Activated CD4-positive, alpha-beta memory T cell treated with anti-CD3 and anti-CD28 coated beads, Interleukin-2, amount 10 ng/mL, durations not matched to agents 7 days and 5 days (primary cell): ENCODE data around the gene ETS2. TPM values are rescaled to one million over a fixed set of nuclear protein-coding genes. Genes with fewer than 3 reads are reported as not detected.

Source experiments
- CTCF ChIA-PET: fragments of 350-600 bp; sonication (Branson Sonifier 250); formaldehyde crosslinking; loops from one replicate; lab custom pipeline; 2021; ENCODE audit warnings: antibody characterized with exemption, inconsistent platforms; lab: Charles Lee
- POLR2A ChIA-PET: fragments of 350-600 bp; sonication (Branson Sonifier 250); formaldehyde crosslinking; loops from one replicate; lab custom pipeline; 2021; ENCODE audit warnings: antibody characterized with exemption; lab: Charles Lee
- DNase-seq: peaks from one replicate; pipeline ENCODE4 v3.0.0-alpha.2; 2020
- H3K27ac Mint-ChIP-seq: one replicate; pipeline ENCODE4 v1.8.0; 2021; ENCODE audit warnings: mild to moderate bottlenecking, mixed read lengths
- H3K27me3 Mint-ChIP-seq: one replicate; pipeline ENCODE4 v1.8.0; 2021; ENCODE audit warnings: mixed read lengths
- H3K36me3 Mint-ChIP-seq: one replicate; pipeline ENCODE4 v1.8.0; 2021; ENCODE audit warnings: low read depth, mixed read lengths
- H3K4me1 Mint-ChIP-seq: one replicate; pipeline ENCODE4 v1.8.0; 2021; ENCODE audit warnings: mixed read lengths
- H3K4me3 Mint-ChIP-seq: one replicate; pipeline ENCODE4 v1.8.0; 2021; ENCODE audit warnings: mild to moderate bottlenecking, mixed read lengths
- H3K9me3 Mint-ChIP-seq: one replicate; pipeline ENCODE4 v1.8.0; 2021; ENCODE audit warnings: mixed read lengths
- total RNA-seq, 2 experiments: library from RNA; stranded (reverse); gene quantifications; one replicate each; pipeline ENCODE4 v1.2.3, GENCODE V29; 2021

The ETS2 gene
- total RNA-seq, 2 experiments from 2014 or later, result 11.4 to 11.5 TPM

GRCh38 chr21:38787016-38787415 lies 18.7 kb upstream of the ETS2 start:
- no peak overlapping the region for H3K4me3 Mint-ChIP-seq

GRCh38 chr21:38787461-38788274 lies 18.1 kb upstream of the ETS2 start:
- Mint-ChIP-seq H3K27ac (no peak overlapping the region), H3K4me1 (peaks cover 5% of the 10 kb centered on the region), H3K4me3 (no peak overlapping the region), H3K36me3 (peaks cover 4% of the 10 kb centered on the region), H3K27me3 (peaks cover 6% of the 10 kb centered on the region), H3K9me3 (peaks cover 5% of the 10 kb centered on the region)
- POLR2A ChIA-PET, result no interaction called here
- CTCF ChIA-PET, result no interaction called here
- DNase-seq, result no peak

More at GRCh38 chr21:38787016-38787415, 18.7 kb upstream of the ETS2 start:
- H3K27ac Mint-ChIP-seq, result no peak overlapping the region
- CTCF ChIA-PET, result no interaction called here
- peaks cover 6% of the 10 kb centered on the region for H3K27me3 Mint-ChIP-seq
- POLR2A ChIA-PET, result no interaction called here
- DNase-seq, result no peak
- peaks cover 6% of the 10 kb centered on the region for H3K36me3 Mint-ChIP-seq
- peaks cover 5% of the 10 kb centered on the region for H3K4me1 Mint-ChIP-seq
- peaks cover 10% of the 10 kb centered on the region for H3K9me3 Mint-ChIP-seq

- DNase-seq, result no peak
- H3K4me1 Mint-ChIP-seq, result peaks cover 5% of the 10 kb centered on the region
- H3K9me3 Mint-ChIP-seq, result peaks cover 2% of the 10 kb centered on the region
- ChIA-PET POLR2A (no interaction called here), CTCF (no interaction called here)
- no peak overlapping the region for H3K4me3 Mint-ChIP-seq
- H3K27ac Mint-ChIP-seq, result no peak overlapping the region
- H3K36me3 Mint-ChIP-seq, result no peaks in the 10 kb centered on the region
- H3K27me3 Mint-ChIP-seq, result peaks cover 6% of the 10 kb centered on the region
These were observed 17.3 kb upstream of the ETS2 start for GRCh38 chr21:38788275-38788905.

GRCh38 chr21:38789275-38789674 lies 16.5 kb upstream of the ETS2 start:
- ChIA-PET CTCF (no interaction called here), POLR2A (no interaction called here)
- H3K27ac Mint-ChIP-seq, result no peak overlapping the region
- H3K4me1 Mint-ChIP-seq, result peaks cover 5% of the 10 kb centered on the region
- H3K4me3 Mint-ChIP-seq, result no peak overlapping the region
- DNase-seq, result no peak
- no peaks in the 10 kb centered on the region for H3K36me3 Mint-ChIP-seq
- peaks cover 6% of the 10 kb centered on the region for H3K27me3 Mint-ChIP-seq
- peaks cover under 1% of the 10 kb centered on the region for H3K9me3 Mint-ChIP-seq

- ChIA-PET CTCF (no interaction called here), POLR2A (no interaction called here)
These were observed 15.7 kb upstream of the ETS2 start for GRCh38 chr21:38790059-38790458.

GRCh38 chr21:38790961-38791360 lies 14.8 kb upstream of the ETS2 start:
- DNase-seq, result no peak
- ChIA-PET CTCF (no interaction called here), POLR2A (no interaction called here)
- Mint-ChIP-seq H3K36me3 (no peaks in the 10 kb centered on the region), H3K27ac (no peak overlapping the region), H3K4me3 (no peak overlapping the region), H3K4me1 (peaks cover 5% of the 10 kb centered on the region), H3K27me3 (peaks cover 9% of the 10 kb centered on the region), H3K9me3 (no peaks in the 10 kb centered on the region)

More at GRCh38 chr21:38790059-38790458, 15.7 kb upstream of the ETS2 start:
- Mint-ChIP-seq H3K27ac (no peak overlapping the region), H3K27me3 (peaks cover 6% of the 10 kb centered on the region), H3K9me3 (no peaks in the 10 kb centered on the region), H3K4me1 (peaks cover 5% of the 10 kb centered on the region), H3K36me3 (no peaks in the 10 kb centered on the region), H3K4me3 (no peak overlapping the region)
- DNase-seq, result no peak

GRCh38 chr21:38792676-38793459 lies 12.9 kb upstream of the ETS2 start:
- DNase-seq, result no peak

GRCh38 chr21:38793926-38794713 lies 11.6 kb upstream of the ETS2 start:
- peaks cover 5% of the 10 kb centered on the region for H3K27me3 Mint-ChIP-seq
- POLR2A ChIA-PET, result no interaction called here
- H3K4me1 Mint-ChIP-seq, result peaks cover 4% of the 10 kb centered on the region
- H3K36me3 Mint-ChIP-seq, result no peaks in the 10 kb centered on the region
- no peak overlapping the region for H3K4me3 Mint-ChIP-seq
- CTCF ChIA-PET, result no interaction called here
- DNase-seq, result no peak
- H3K9me3 Mint-ChIP-seq, result no peaks in the 10 kb centered on the region
- no peak overlapping the region for H3K27ac Mint-ChIP-seq

More at GRCh38 chr21:38792676-38793459, 12.9 kb upstream of the ETS2 start:
- Mint-ChIP-seq H3K4me3 (no peak overlapping the region), H3K27ac (no peak overlapping the region), H3K27me3 (peaks cover 5% of the 10 kb centered on the region), H3K9me3 (no peaks in the 10 kb centered on the region), H3K36me3 (no peaks in the 10 kb centered on the region), H3K4me1 (peaks cover under 1% of the 10 kb centered on the region)
- ChIA-PET CTCF (no interaction called here), POLR2A (no interaction called here)

- no peaks in the 10 kb centered on the region for H3K9me3 Mint-ChIP-seq
- no peak overlapping the region for H3K27ac Mint-ChIP-seq
- peaks cover 5% of the 10 kb centered on the region for H3K27me3 Mint-ChIP-seq
- peaks cover 4% of the 10 kb centered on the region for H3K4me1 Mint-ChIP-seq
- ChIA-PET POLR2A (no interaction called here), CTCF (no interaction called here)
- H3K4me3 Mint-ChIP-seq, result no peak overlapping the region
- no peaks in the 10 kb centered on the region for H3K36me3 Mint-ChIP-seq
- no peak for DNase-seq
These were observed 10.8 kb upstream of the ETS2 start for GRCh38 chr21:38794978-38795377.

- H3K27ac Mint-ChIP-seq, result no peak overlapping the region
- ChIA-PET POLR2A (no interaction called here), CTCF (no interaction called here)
- H3K9me3 Mint-ChIP-seq, result no peaks in the 10 kb centered on the region
- H3K36me3 Mint-ChIP-seq, result no peaks in the 10 kb centered on the region
- DNase-seq, result no peak
- H3K27me3 Mint-ChIP-seq, result peaks cover 9% of the 10 kb centered on the region
- H3K4me3 Mint-ChIP-seq, result no peak overlapping the region
- peaks cover 4% of the 10 kb centered on the region for H3K4me1 Mint-ChIP-seq
These were observed 10.3 kb upstream of the ETS2 start for GRCh38 chr21:38795475-38795874.

- no peaks in the 10 kb centered on the region for H3K36me3 Mint-ChIP-seq
- no peak overlapping the region for H3K4me3 Mint-ChIP-seq
- DNase-seq, result no peak
- POLR2A ChIA-PET, result no interaction called here
- H3K27me3 Mint-ChIP-seq, result peaks cover 9% of the 10 kb centered on the region
- H3K9me3 Mint-ChIP-seq, result no peaks in the 10 kb centered on the region
- peaks cover 4% of the 10 kb centered on the region for H3K4me1 Mint-ChIP-seq
- H3K27ac Mint-ChIP-seq, result no peak overlapping the region
- CTCF ChIA-PET, result no interaction called here
These were observed 9.3 kb upstream of the ETS2 start for GRCh38 chr21:38796424-38796823.

- ChIA-PET CTCF (interaction anchor here (0.5 kb wide), 1 partner anchor 10 kb away, joined by 3 read pairs; no protein-coding TSS in a partner anchor), POLR2A (no interaction called here)
- Mint-ChIP-seq H3K27me3 (peaks cover 9% of the 10 kb centered on the region), H3K9me3 (no peaks in the 10 kb centered on the region), H3K4me3 (no peak overlapping the region), H3K4me1 (peaks cover 4% of the 10 kb centered on the region), H3K36me3 (no peaks in the 10 kb centered on the region), H3K27ac (no peak overlapping the region)
- no peak for DNase-seq
These were observed 8.3 kb upstream of the ETS2 start for GRCh38 chr21:38797470-38797869.
